ENCODE results near the gene PAM. TPM values are rescaled to one million over a fixed set of nuclear protein-coding genes. Genes with fewer than 3 reads are reported as not detected.
A peak's percentile ranks its signal among the peaks of the same experiment; 100 is the strongest.

Gene PAM
- polyA plus RNA-seq, 6 donors from 2014 or later = 0.62 to 3.5 (median 1.6) TPM; not detected in 1

- Mint-ChIP-seq H3K4me1 (peaks cover 9 to 15% (median 13%) of the 10 kb centered on the region in 3 donors), H3K36me3 (peaks cover 5 to 9% of the 10 kb centered on the region in 2 donors), H3K27ac (no peak overlapping the region), H3K27me3 (peaks cover 16 to 29% (median 23%) of the 10 kb centered on the region in 3 donors), H3K4me3 (no peak overlapping the region), H3K9me3 (no peaks in the 10 kb centered on the region)
- peak; percentile 24 to 27 for ATAC-seq (ENCODE audit: low read depth in 2 of 2)
- peak; percentile 5 for DNase-seq
These were observed 113.0 kb downstream of the PAM start for GRCh38 chr5:102867992-102868662.

- Mint-ChIP-seq H3K27ac (peak overlapping the region in 2 of 6 donors; percentile 22 to 64), H3K4me1 (peaks cover 9 to 15% (median 13%) of the 10 kb centered on the region in 3 donors), H3K9me3 (no peaks in the 10 kb centered on the region), H3K36me3 (peaks cover 5 to 9% of the 10 kb centered on the region in 2 donors), H3K4me3 (no peak overlapping the region), H3K27me3 (peaks cover 16 to 29% (median 23%) of the 10 kb centered on the region in 3 donors)
- no peak for ATAC-seq (ENCODE audit: low read depth in 2 of 2)
- DNase-seq = no peak
These were observed 114.1 kb downstream of the PAM start for GRCh38 chr5:102869230-102869629.

- ATAC-seq (ENCODE audit: low read depth in 2 of 2) (no peak), DNase-seq (no peak)
- Mint-ChIP-seq H3K36me3 (peaks cover 5 to 9% of the 10 kb centered on the region in 2 donors), H3K9me3 (no peaks in the 10 kb centered on the region), H3K4me3 (no peak overlapping the region), H3K27ac (no peak overlapping the region), H3K27me3 (peaks cover 9 to 15% (median 13%) of the 10 kb centered on the region in 3 donors), H3K4me1 (no peaks in the 10 kb centered on the region)
These were observed 118.4 kb downstream of the PAM start for GRCh38 chr5:102873379-102873932.

- no peak overlapping the region for H3K4me3 Mint-ChIP-seq
- H3K27ac Mint-ChIP-seq = no peak overlapping the region
- no peaks in the 10 kb centered on the region for H3K9me3 Mint-ChIP-seq
- peaks cover 5 to 9% of the 10 kb centered on the region in 2 donors for H3K36me3 Mint-ChIP-seq
- peaks cover 8 to 11% (median 10%) of the 10 kb centered on the region in 3 donors for H3K27me3 Mint-ChIP-seq
- no peaks in the 10 kb centered on the region for H3K4me1 Mint-ChIP-seq
- no peak for ATAC-seq (ENCODE audit: low read depth in 2 of 2)
- no peak for DNase-seq
These were observed 118.9 kb downstream of the PAM start for GRCh38 chr5:102874054-102874453.

GRCh38 chr5:102875721-102876123 lies 120.6 kb downstream of the PAM start:
- Mint-ChIP-seq H3K27ac (no peak overlapping the region), H3K4me1 (no peaks in the 10 kb centered on the region), H3K9me3 (no peaks in the 10 kb centered on the region), H3K27me3 (no peaks in the 10 kb centered on the region), H3K36me3 (no peaks in the 10 kb centered on the region), H3K4me3 (no peak overlapping the region)
- DNase-seq (no peak), ATAC-seq (ENCODE audit: low read depth in 2 of 2) (no peak)

DNA sequence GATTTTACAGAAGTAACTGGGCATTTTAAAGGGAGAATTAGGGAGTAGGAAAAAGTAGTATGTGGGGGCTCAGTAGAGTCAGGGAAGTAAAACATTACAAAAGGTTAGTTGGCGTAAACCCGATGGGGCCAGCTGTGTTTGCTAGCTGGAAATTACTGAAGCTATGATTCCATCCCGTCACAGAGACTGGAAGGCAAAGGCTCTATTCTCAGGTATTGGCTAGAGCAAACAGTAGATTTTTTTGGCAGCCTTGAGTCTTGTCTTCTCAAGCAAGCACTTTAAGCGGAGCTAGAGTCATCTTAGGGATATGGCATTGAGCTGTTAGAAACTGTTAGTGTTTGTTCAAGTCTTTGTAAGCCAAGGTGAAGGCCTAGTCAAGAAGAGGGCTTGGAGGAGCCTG lies 121.5 kb downstream of the PAM start:
- Mint-ChIP-seq H3K4me3 (no peak overlapping the region), H3K9me3 (no peaks in the 10 kb centered on the region), H3K36me3 (no peaks in the 10 kb centered on the region), H3K4me1 (no peaks in the 10 kb centered on the region), H3K27ac (no peak overlapping the region), H3K27me3 (no peaks in the 10 kb centered on the region)
- no peak for DNase-seq
- no peak for ATAC-seq (ENCODE audit: low read depth in 2 of 2)

- H3K27ac Mint-ChIP-seq = no peak overlapping the region
- H3K9me3 Mint-ChIP-seq = no peaks in the 10 kb centered on the region
- DNase-seq = no peak
These were observed 124.6 kb downstream of the PAM start for GRCh38 chr5:102879741-102880140.

DNA sequence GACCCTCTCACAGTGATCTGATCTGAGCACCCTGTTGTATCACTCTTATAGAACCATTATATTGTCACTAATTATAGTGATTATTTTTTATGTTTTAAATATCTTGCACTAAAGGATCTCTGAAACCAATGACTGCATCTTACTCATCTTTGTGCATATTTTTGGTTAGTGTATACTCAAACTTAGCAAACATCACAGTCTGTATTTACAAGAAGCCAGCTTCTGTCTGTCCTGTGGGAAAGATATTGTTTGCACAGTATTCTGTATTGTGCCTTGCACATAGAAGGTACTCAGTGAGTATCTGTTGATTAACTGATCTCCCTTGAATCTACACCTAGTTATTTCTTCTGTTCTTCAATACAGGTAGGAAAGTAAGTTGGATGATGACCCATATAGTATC lies 131.5 kb downstream of the PAM start:
- DNase-seq (no peak), ATAC-seq (ENCODE audit: low read depth in 2 of 2) (no peak)
- Mint-ChIP-seq H3K27ac (no peak overlapping the region), H3K27me3 (no peaks in the 10 kb centered on the region), H3K4me1 (no peaks in the 10 kb centered on the region), H3K36me3 (no peaks in the 10 kb centered on the region), H3K4me3 (no peak overlapping the region), H3K9me3 (no peaks in the 10 kb centered on the region)

More at GRCh38 chr5:102879741-102880140, 124.6 kb downstream of the PAM start:
- Mint-ChIP-seq H3K27me3 (no peaks in the 10 kb centered on the region), H3K36me3 (no peaks in the 10 kb centered on the region), H3K4me1 (no peaks in the 10 kb centered on the region), H3K4me3 (no peak overlapping the region)
- no peak for ATAC-seq (ENCODE audit: low read depth in 2 of 2)

- Mint-ChIP-seq H3K27me3 (no peaks in the 10 kb centered on the region), H3K36me3 (no peaks in the 10 kb centered on the region), H3K27ac (no peak overlapping the region), H3K4me3 (no peak overlapping the region), H3K9me3 (no peaks in the 10 kb centered on the region), H3K4me1 (no peaks in the 10 kb centered on the region)
- DNase-seq (no peak), ATAC-seq (ENCODE audit: low read depth in 2 of 2) (no peak)
These were observed 133.4 kb downstream of the PAM start for GRCh38 chr5:102888483-102888882.

DNA sequence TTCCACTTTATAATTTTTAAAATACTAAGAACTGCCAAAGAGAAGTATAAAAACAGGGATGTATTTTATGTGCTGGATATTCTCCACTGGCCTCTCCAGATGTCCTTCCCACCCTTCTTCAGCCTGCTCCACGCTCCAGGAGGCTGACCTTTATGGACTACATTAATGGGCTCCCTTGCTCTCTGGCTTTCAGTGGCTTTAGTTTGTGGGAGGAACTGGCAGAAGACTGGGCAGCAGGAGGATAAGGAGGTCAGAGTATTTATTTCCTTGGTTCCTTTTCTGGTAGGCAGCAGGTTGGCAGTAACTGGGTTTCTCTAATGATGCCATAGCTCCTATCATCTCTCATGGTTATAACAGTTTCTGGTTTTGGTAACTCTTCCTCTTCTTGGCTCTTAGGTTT lies 133.9 kb downstream of the PAM start:
- ATAC-seq (ENCODE audit: low read depth in 2 of 2) = no peak
- H3K9me3 Mint-ChIP-seq = no peaks in the 10 kb centered on the region
- DNase-seq = no peak
- no peak overlapping the region for H3K4me3 Mint-ChIP-seq
- H3K36me3 Mint-ChIP-seq = no peaks in the 10 kb centered on the region
- H3K4me1 Mint-ChIP-seq = no peaks in the 10 kb centered on the region
- no peaks in the 10 kb centered on the region for H3K27me3 Mint-ChIP-seq
- H3K27ac Mint-ChIP-seq = no peak overlapping the region

GRCh38 chr5:102890133-102890532 lies 135.0 kb downstream of the PAM start:
- Mint-ChIP-seq H3K9me3 (no peaks in the 10 kb centered on the region), H3K27ac (no peak overlapping the region), H3K4me1 (no peaks in the 10 kb centered on the region), H3K4me3 (no peak overlapping the region), H3K27me3 (peaks cover 0 to under 1% (median 0%) of the 10 kb centered on the region in 3 donors), H3K36me3 (no peaks in the 10 kb centered on the region)
- ATAC-seq (ENCODE audit: low read depth in 2 of 2) (no peak), DNase-seq (no peak)

- H3K4me3 Mint-ChIP-seq = no peak overlapping the region
- ATAC-seq (ENCODE audit: low read depth in 2 of 2) (no peak), DNase-seq (no peak)
- H3K27ac Mint-ChIP-seq = no peak overlapping the region
- no peaks in the 10 kb centered on the region for H3K4me1 Mint-ChIP-seq
- H3K36me3 Mint-ChIP-seq = no peaks in the 10 kb centered on the region
- peaks cover 0 to 3% (median 0%) of the 10 kb centered on the region in 3 donors for H3K27me3 Mint-ChIP-seq
- no peaks in the 10 kb centered on the region for H3K9me3 Mint-ChIP-seq
These were observed 136.1 kb downstream of the PAM start for GRCh38 chr5:102891175-102891574.

- Mint-ChIP-seq H3K9me3 (no peaks in the 10 kb centered on the region), H3K4me3 (no peak overlapping the region), H3K27me3 (peaks cover 0 to 3% (median 0%) of the 10 kb centered on the region in 3 donors), H3K4me1 (no peaks in the 10 kb centered on the region), H3K36me3 (no peaks in the 10 kb centered on the region), H3K27ac (peak overlapping the region in 1 of 6 donors; percentile 15)
- ATAC-seq (ENCODE audit: low read depth in 2 of 2) (no peak), DNase-seq (no peak)
These were observed 138.8 kb downstream of the PAM start for GRCh38 chr5:102893942-102894341.

GRCh38 chr5:102895234-102895633 lies 140.1 kb downstream of the PAM start:
- peaks cover 3 to 6% (median 4%) of the 10 kb centered on the region in 3 donors for H3K4me1 Mint-ChIP-seq
- peaks cover 0 to 3% (median 0%) of the 10 kb centered on the region in 3 donors for H3K27me3 Mint-ChIP-seq
- DNase-seq (no peak), ATAC-seq (ENCODE audit: low read depth in 2 of 2) (no peak)
- no peak overlapping the region for H3K4me3 Mint-ChIP-seq
- no peaks in the 10 kb centered on the region for H3K36me3 Mint-ChIP-seq
- no peak overlapping the region for H3K27ac Mint-ChIP-seq
- H3K9me3 Mint-ChIP-seq = no peaks in the 10 kb centered on the region
